HCT116 (cell line): ENCODE measurements around the gene C1QTNF12. TPM values are rescaled to one million over a fixed set of nuclear protein-coding genes. Genes with fewer than 3 reads are reported as not detected.

Source experiments
- ATAC-seq: fragments of 200-7000 bp; cut with Tn5 transposase; 2 replicates; pipeline ENCODE4 v1.9.1; 2020; ENCODE audit warnings: mild to moderate bottlenecking, moderate library complexity
- BruUV-seq: library from RNA; stranded (reverse); fragments of 400-500 nt; replicated peaks from 2 replicates; lab custom pipeline; 2021; lab: Mats Ljungman, UMichigan
- CTCF ChIA-PET: fragments of 300-600 bp; sonication (Branson Sonifier 250); formaldehyde crosslinking; loops from one replicate; lab custom pipeline; 2021; ENCODE audit warnings: antibody characterized with exemption; lab: Charles Lee
- POLR2A ChIA-PET: fragments of 300-600, 350-600 bp; sonication (Branson Sonifier 250); formaldehyde crosslinking; loops from one replicate; lab custom pipeline; 2021; ENCODE audit warnings: antibody characterized with exemption; lab: Charles Lee
- RAD21 ChIA-PET, 2 experiments: fragments of 300-600 bp; sonication (Branson Sonifier 250); formaldehyde crosslinking; loops; one replicate each; lab custom pipeline; 2023; ENCODE audit warnings: low total read pairs in 2 of 2; ENCODE audit not compliant: uncharacterized antibody in 2 of 2, unreplicated experiment in 2 of 2, low non-redundant PET in 1 of 2; lab: Charles Lee
- DNase-seq: peaks from one replicate; pipeline ENCODE4 v3.0.0-alpha.2; 2010; ENCODE audit warnings: low read depth, low spot score
- H2AFZ ChIP-seq: fragments of 200-600 bp; shearing (Covaris generic), sonication (generic); 2 replicates; pipeline ENCODE4 v1.6.1; 2017; ENCODE audit warnings: low read depth, mixed run types, mixed read lengths, antibody characterized with exemption, low read length; ENCODE audit not compliant: poor library complexity, severe bottlenecking
- H3K27ac ChIP-seq: 2 replicates; pipeline ENCODE4 v1.5.1; 2012; ENCODE audit warnings: low read depth, low read length
- H3K27me3 ChIP-seq: fragments of 200-600 bp; sonication (generic); 2 replicates; pipeline ENCODE4 v1.6.1; 2016; ENCODE audit warnings: mixed run types, low read length, mixed read lengths; ENCODE audit not compliant: insufficient read depth
- H3K36me3 ChIP-seq, 2 experiments: fragments of 200-500 bp in 1 of 2; fragments of 200-600 bp in 1 of 2; sonication (Bioruptor generic) in 1 of 2; sonication (generic) in 1 of 2; 2 replicates each; pipeline versions ENCODE4 v1.5.1 to v1.6.1; 2014 to 2016; ENCODE audit warnings: low read length in 2 of 2, inconsistent platforms in 1 of 2, mixed read lengths in 1 of 2, mixed run types in 1 of 2; ENCODE audit not compliant: insufficient read depth in 2 of 2, control insufficient read depth in 1 of 2
- H3K4me1 ChIP-seq, 2 experiments: fragments of 200-600 bp in 1 of 2; sonication (generic) in 1 of 2; 2 replicates each; pipeline versions ENCODE4 v1.5.1 to v1.6.1; 2012 to 2017; ENCODE audit warnings: low read length in 2 of 2, inconsistent platforms in 1 of 2, mild to moderate bottlenecking in 1 of 2, mixed read lengths in 1 of 2, mixed run types in 1 of 2, moderate library complexity in 1 of 2; ENCODE audit not compliant: insufficient read depth in 2 of 2, control insufficient read depth in 1 of 2
- H3K4me2 ChIP-seq: fragments of 200-600 bp; sonication (generic); 2 replicates; pipeline ENCODE4 v1.6.1; 2017; ENCODE audit warnings: mixed run types, low read length, mixed read lengths
- H3K4me3 ChIP-seq, 2 experiments: fragments of 200-600 bp in 1 of 2; sonication (generic) in 1 of 2; replicated peaks in 1 of 2; 2 replicates each; pipeline ENCODE4 v1.5.1; 2011 to 2016; ENCODE audit warnings: low read length in 2 of 2, control low read depth in 1 of 2, low read depth in 1 of 2, mild to moderate bottlenecking in 1 of 2, mixed read lengths in 1 of 2, mixed run types in 1 of 2
- H3K79me2 ChIP-seq: fragments of 200-600 bp; sonication (generic); 2 replicates; pipeline ENCODE4 v1.6.1; 2017; ENCODE audit warnings: mild to moderate bottlenecking, mixed run types, low read length, moderate library complexity, mixed read lengths; ENCODE audit not compliant: insufficient read depth
- H3K9ac ChIP-seq: fragments of 200-600 bp; sonication (generic); 2 replicates; pipeline ENCODE4 v1.6.1; 2016; ENCODE audit warnings: low read length, mixed read lengths
- H3K9me2 ChIP-seq: fragments of 200-600 bp; sonication (generic), shearing (Covaris generic); 2 replicates; pipeline ENCODE4 v1.6.1; 2017; ENCODE audit warnings: mixed run types, mild to moderate bottlenecking, moderate library complexity; ENCODE audit not compliant: insufficient read depth
- H3K9me3 ChIP-seq, 2 experiments: fragments of 200-500 bp in 1 of 2; fragments of 200-600 bp in 1 of 2; sonication (Bioruptor generic) in 1 of 2; sonication (generic) in 1 of 2; 2 replicates each; pipeline ENCODE4 v1.6.1; 2014 to 2017; ENCODE audit warnings: low read length in 2 of 2, mixed read lengths in 2 of 2, inconsistent platforms in 1 of 2, low read depth in 1 of 2, mild to moderate bottlenecking in 1 of 2, mixed run types in 1 of 2, moderate library complexity in 1 of 2; ENCODE audit not compliant: control insufficient read depth in 1 of 2, insufficient read depth in 1 of 2
- H4K20me1 ChIP-seq: fragments of 200-600 bp; sonication (generic), shearing (Covaris generic); 2 replicates; pipeline ENCODE4 v1.6.1; 2017; ENCODE audit warnings: mixed run types, mild to moderate bottlenecking, moderate library complexity; ENCODE audit not compliant: insufficient read depth
- EGR1 ChIP-seq: IDR thresholded peaks from 2 replicates; pipeline ENCODE4 v1.6.1; 2012; ENCODE audit warnings: low read depth
- EZH2 ChIP-seq: fragments of 200-600 bp; sonication (generic); IDR thresholded peaks from 2 replicates; pipeline ENCODE4 v1.6.1; 2017; ENCODE audit warnings: antibody characterized with exemption, mixed run types
- EZH2phosphoT487 ChIP-seq: fragments of 200-600 bp; IDR thresholded peaks from 2 replicates; pipeline ENCODE4 v1.6.1; 2018; ENCODE audit warnings: antibody characterized with exemption, borderline replicate concordance
- FOSL1 ChIP-seq: IDR thresholded peaks from 2 replicates; pipeline ENCODE4 v1.6.1; 2012; ENCODE audit warnings: low read depth
- JUND ChIP-seq: IDR thresholded peaks from 2 replicates; pipeline ENCODE4 v1.6.1; 2012
- RAD21 ChIP-seq: IDR thresholded peaks from 2 replicates; pipeline ENCODE4 v1.6.1; 2012; ENCODE audit warnings: low read depth, mild to moderate bottlenecking
- SP1 ChIP-seq: IDR thresholded peaks from 2 replicates; pipeline ENCODE4 v1.6.1; 2012; ENCODE audit warnings: low read depth
- SRF ChIP-seq: IDR thresholded peaks from 2 replicates; pipeline ENCODE4 v1.6.1; 2012; ENCODE audit warnings: low read depth
- TCF7L2 ChIP-seq: IDR thresholded peaks from 2 replicates; pipeline ENCODE4 v1.7.0; 2011; ENCODE audit warnings: borderline replicate concordance, inconsistent platforms; ENCODE audit not compliant: insufficient read depth, insufficient read length; ENCODE audit errors: extremely low read depth
- YY1 ChIP-seq: IDR thresholded peaks from 2 replicates; pipeline ENCODE4 v1.6.1; 2011; ENCODE audit warnings: low read length, low read depth, moderate library complexity, mild to moderate bottlenecking; ENCODE audit not compliant: insufficient replicate concordance; ENCODE audit errors: extremely low read depth
- intact Hi-C: fragments of 100-400 bp; cut with micrococcal nuclease; formaldehyde crosslinking; loops from 2 replicates; pipeline ENCODE4 v1.10.0; 2022
- total RNA-seq: library from RNA; stranded (reverse); gene quantifications from one replicate; pipeline ENCODE4 v1.2.1, GENCODE V29; 2021; ENCODE audit not compliant: unreplicated experiment
- TF ChIP-seq, protein P1 (sequence below), 3 experiments: fragments of 200-600 bp in 1 of 3; sonication (generic) in 1 of 3; IDR thresholded peaks in 2 of 3; conservative IDR thresholded peaks in 1 of 3; 2 replicates each; pipeline ENCODE4 v1.5.1; 2012 to 2017; ENCODE audit warnings: low read depth in 2 of 3, low read length in 2 of 3, antibody characterized with exemption in 1 of 3, borderline replicate concordance in 1 of 3, control low read depth in 1 of 3, mild to moderate bottlenecking in 1 of 3, mixed read lengths in 1 of 3, mixed run types in 1 of 3, moderate library complexity in 1 of 3; ENCODE audit not compliant: insufficient read depth in 1 of 3
- TF ChIP-seq, protein P2 (sequence below): IDR thresholded peaks from 2 replicates; pipeline ENCODE4 v1.6.1; 2012
- TF ChIP-seq, protein P3 (sequence below): IDR thresholded peaks from 2 replicates; pipeline ENCODE4 v1.6.1; 2011; ENCODE audit warnings: mild to moderate bottlenecking, low read length, moderate library complexity; ENCODE audit not compliant: insufficient replicate concordance; ENCODE audit errors: extremely low read depth

C1QTNF12 gene
- total RNA-seq, 1 experiment from 2014 or later, result 6.9 TPM

DNA sequence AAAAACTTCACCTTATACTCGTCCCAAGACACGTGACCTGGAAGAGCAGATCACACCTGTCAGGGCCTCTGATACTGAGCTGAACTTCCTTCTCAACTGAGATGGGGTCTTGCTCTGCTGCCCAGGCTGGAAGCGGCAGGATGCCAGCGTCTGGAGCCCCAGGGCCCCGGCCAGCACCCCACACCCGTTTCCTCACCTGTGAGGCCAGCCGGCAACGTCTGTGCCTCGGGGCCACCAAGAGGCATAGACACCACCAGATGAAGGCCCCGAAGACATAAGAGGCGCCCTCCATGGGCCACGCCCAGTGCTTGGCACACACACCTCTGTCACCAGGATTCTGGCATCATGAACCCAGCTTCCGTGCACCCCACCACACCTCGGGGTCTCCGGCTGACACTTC is 23.2 kb downstream of the C1QTNF12 start:
- Histone ChIP-seq H3K36me3 (peaks cover 23 to 26% of the 10 kb centered on the region in 2 experiments), H3K9me3 (no peaks in the 10 kb centered on the region), H3K27me3 (no peaks in the 10 kb centered on the region), H3K4me1 (peaks cover 0 to under 1% of the 10 kb centered on the region in 2 experiments; a peak in 1 of 4 replicates), H3K27ac (no peak overlapping the region), H3K4me3 (no peak overlapping the region), H2AFZ (no peak overlapping the region), H4K20me1 (no peaks in the 10 kb centered on the region), H3K79me2 (peaks cover 50% of the 10 kb centered on the region), H3K9ac (no peak overlapping the region), H3K4me2 (no peak overlapping the region), H3K9me2 (no peaks in the 10 kb centered on the region)
- BruUV-seq, result no TSS peak
- RAD21 ChIA-PET, result no interaction called here
- TF ChIP-seq, protein P1, sequence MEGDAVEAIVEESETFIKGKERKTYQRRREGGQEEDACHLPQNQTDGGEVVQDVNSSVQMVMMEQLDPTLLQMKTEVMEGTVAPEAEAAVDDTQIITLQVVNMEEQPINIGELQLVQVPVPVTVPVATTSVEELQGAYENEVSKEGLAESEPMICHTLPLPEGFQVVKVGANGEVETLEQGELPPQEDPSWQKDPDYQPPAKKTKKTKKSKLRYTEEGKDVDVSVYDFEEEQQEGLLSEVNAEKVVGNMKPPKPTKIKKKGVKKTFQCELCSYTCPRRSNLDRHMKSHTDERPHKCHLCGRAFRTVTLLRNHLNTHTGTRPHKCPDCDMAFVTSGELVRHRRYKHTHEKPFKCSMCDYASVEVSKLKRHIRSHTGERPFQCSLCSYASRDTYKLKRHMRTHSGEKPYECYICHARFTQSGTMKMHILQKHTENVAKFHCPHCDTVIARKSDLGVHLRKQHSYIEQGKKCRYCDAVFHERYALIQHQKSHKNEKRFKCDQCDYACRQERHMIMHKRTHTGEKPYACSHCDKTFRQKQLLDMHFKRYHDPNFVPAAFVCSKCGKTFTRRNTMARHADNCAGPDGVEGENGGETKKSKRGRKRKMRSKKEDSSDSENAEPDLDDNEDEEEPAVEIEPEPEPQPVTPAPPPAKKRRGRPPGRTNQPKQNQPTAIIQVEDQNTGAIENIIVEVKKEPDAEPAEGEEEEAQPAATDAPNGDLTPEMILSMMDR (IDR thresholded peaks at IDR 0.05 in 2 of 3, conservative IDR thresholded peaks at IDR 0.05 in 1 of 3; ENCODE audit: borderline replicate concordance in 1 of 3, insufficient read depth in 1 of 3, low read depth in 2 of 3, low read length in 2 of 3), result no peak
- TF ChIP-seq SRF (no peak), YY1 (no peak), FOSL1 (no peak), JUND (no peak), EGR1 (no peak), RAD21 (no peak), EZH2phosphoT487 (no peak), EZH2 (no peak), TCF7L2 (no peak), SP1 (no peak)
- TF ChIP-seq, protein P2, sequence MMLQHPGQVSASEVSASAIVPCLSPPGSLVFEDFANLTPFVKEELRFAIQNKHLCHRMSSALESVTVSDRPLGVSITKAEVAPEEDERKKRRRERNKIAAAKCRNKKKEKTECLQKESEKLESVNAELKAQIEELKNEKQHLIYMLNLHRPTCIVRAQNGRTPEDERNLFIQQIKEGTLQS, result no peak
- TF ChIP-seq, protein P3, sequence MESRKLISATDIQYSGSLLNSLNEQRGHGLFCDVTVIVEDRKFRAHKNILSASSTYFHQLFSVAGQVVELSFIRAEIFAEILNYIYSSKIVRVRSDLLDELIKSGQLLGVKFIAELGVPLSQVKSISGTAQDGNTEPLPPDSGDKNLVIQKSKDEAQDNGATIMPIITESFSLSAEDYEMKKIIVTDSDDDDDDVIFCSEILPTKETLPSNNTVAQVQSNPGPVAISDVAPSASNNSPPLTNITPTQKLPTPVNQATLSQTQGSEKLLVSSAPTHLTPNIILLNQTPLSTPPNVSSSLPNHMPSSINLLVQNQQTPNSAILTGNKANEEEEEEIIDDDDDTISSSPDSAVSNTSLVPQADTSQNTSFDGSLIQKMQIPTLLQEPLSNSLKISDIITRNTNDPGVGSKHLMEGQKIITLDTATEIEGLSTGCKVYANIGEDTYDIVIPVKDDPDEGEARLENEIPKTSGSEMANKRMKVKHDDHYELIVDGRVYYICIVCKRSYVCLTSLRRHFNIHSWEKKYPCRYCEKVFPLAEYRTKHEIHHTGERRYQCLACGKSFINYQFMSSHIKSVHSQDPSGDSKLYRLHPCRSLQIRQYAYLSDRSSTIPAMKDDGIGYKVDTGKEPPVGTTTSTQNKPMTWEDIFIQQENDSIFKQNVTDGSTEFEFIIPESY, result no peak
- POLR2A ChIA-PET, result no interaction called here
- intact Hi-C loops, result no loop called here
- DNase-seq (no peak), ATAC-seq (no peak)
- CTCF ChIA-PET, result no interaction called here
